ENCODE results near the gene NRXN2.
"Not testable (repeated sequence)": the region's sequence is repeated elsewhere in the genome, so short reads cannot be mapped to it uniquely, and the experiment has no call there.

The NRXN2 gene

DNA sequence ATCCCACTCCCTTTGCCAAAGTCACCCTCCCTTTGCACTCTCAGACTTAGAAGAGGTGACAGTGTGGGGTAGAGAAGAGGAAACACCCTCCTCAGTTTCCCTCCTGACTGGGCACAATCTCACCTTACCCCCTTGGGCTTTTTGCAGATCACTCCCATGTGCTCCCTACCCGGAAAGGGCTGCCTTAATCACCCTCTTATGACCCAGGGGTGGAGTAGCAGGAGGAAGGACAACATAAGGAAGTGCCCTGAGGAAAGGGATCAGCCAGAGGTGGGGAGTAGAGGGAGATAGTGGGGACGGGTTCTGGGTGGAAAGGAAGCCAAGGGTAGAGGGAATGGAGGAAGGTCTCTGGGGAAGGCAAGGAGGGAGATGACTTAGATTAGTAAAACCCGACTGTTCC, 52.0 kb downstream of the NRXN2 start:
- no peaks in the 10 kb centered on the region for H3K36me3 ChIP-seq (ENCODE audit: control insufficient read depth, insufficient read depth, low read length)
- H4K5ac ChIP-seq (ENCODE audit: low read length), result no peak overlapping the region
- H2BK15ac ChIP-seq (replicated peaks; ENCODE audit: low read depth), result no peak overlapping the region
- no peak overlapping the region for H2BK5ac ChIP-seq (ENCODE audit: low read length)
- H2BK120ac ChIP-seq (ENCODE audit: low read depth, low read length), result no peak overlapping the region
- H3K4me3 ChIP-seq (ENCODE audit: low read length), result no peak overlapping the region
- H3K4me2 ChIP-seq (ENCODE audit: low read length), result no peak overlapping the region
- no peak overlapping the region for H3K23ac ChIP-seq (ENCODE audit: low read length)
- WGBS (ENCODE audit: extremely low coverage, insufficient coverage, low lambda C conversion rate), result no CpG with 5 or more reads among the region's 3 CpGs
- no peak overlapping the region for H3K56ac ChIP-seq (ENCODE audit: low read length)
- no peaks in the 10 kb centered on the region for H3K27me3 ChIP-seq (ENCODE audit: insufficient read depth, low read length, poor library complexity)
- H3K79me2 ChIP-seq (ENCODE audit: control insufficient read depth, insufficient read depth, low read length), result no peaks in the 10 kb centered on the region
- H3K18ac ChIP-seq (ENCODE audit: low read length), result no peak overlapping the region
- H3K4me1 ChIP-seq (ENCODE audit: control insufficient read depth, low read depth, low read length), result no peaks in the 10 kb centered on the region
- H3K9ac ChIP-seq (ENCODE audit: low read length), result no peak overlapping the region
- H3K27ac ChIP-seq (ENCODE audit: low read depth, low read length), result no peak overlapping the region
- no peaks in the 10 kb centered on the region for H3K79me1 ChIP-seq (ENCODE audit: low read length)
- H3K4ac ChIP-seq (ENCODE audit: low read depth, low read length), result no peak overlapping the region
- no peak overlapping the region for H2AK5ac ChIP-seq (ENCODE audit: low read length)
- no peak for DNase-seq
- no peak overlapping the region for H4K8ac ChIP-seq (ENCODE audit: low read depth, low read length)

DNA sequence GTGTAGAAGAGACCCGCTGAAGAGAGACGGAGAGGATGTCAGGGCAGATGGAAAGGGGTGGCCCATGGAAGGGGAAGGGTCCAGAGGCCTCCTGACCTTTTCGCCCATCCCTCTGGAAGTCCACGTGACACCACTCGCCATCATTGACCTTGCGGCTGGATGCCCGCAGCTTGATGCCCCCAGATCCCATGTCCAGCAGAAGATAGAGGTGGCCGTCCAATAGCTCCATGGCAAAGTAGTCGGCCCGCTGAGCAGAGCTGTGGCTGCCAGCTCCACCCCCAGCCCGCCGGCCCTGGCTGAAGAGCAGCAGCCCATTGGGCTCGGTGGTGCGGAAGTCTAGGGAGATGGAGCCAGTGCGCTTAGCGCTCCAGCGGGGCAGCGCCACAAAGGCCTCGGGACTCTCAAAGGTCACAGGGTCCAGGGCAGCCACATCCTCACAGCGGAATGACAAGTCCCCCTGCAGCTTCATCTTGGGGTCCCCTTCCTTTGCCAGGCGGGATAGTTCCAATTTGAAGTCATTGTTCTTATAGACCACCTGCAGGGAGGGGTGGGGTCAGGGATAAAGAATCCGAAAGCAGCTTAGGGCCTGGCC, 55.7 kb downstream of the NRXN2 start:
- no peak overlapping the region for H3K56ac ChIP-seq (ENCODE audit: low read length)
- no peak overlapping the region for H2BK120ac ChIP-seq (ENCODE audit: low read depth, low read length)
- no peak overlapping the region for H2BK5ac ChIP-seq (ENCODE audit: low read length)
- DNase-seq, result no peak
- no peak overlapping the region for H3K23ac ChIP-seq (ENCODE audit: low read length)
- H3K79me1 ChIP-seq (ENCODE audit: low read length), result no peaks in the 10 kb centered on the region
- no peak overlapping the region for H4K8ac ChIP-seq (ENCODE audit: low read depth, low read length)
- H3K27ac ChIP-seq (ENCODE audit: low read depth, low read length), result no peak overlapping the region
- no peaks in the 10 kb centered on the region for H3K79me2 ChIP-seq (ENCODE audit: control insufficient read depth, insufficient read depth, low read length)
- H3K4me3 ChIP-seq (ENCODE audit: low read length), result no peak overlapping the region
- no peak overlapping the region for H3K4me2 ChIP-seq (ENCODE audit: low read length)
- no peak overlapping the region for H3K18ac ChIP-seq (ENCODE audit: low read length)
- no peak overlapping the region for H4K5ac ChIP-seq (ENCODE audit: low read length)
- no peak overlapping the region for H3K4ac ChIP-seq (ENCODE audit: low read depth, low read length)
- no peaks in the 10 kb centered on the region for H3K4me1 ChIP-seq (ENCODE audit: control insufficient read depth, low read depth, low read length)
- no peaks in the 10 kb centered on the region for H3K36me3 ChIP-seq (ENCODE audit: control insufficient read depth, insufficient read depth, low read length)
- no CpG with 5 or more reads among the region's 22 CpGs for WGBS (ENCODE audit: extremely low coverage, insufficient coverage, low lambda C conversion rate)
- H2AK5ac ChIP-seq (ENCODE audit: low read length), result no peak overlapping the region
- no peaks in the 10 kb centered on the region for H3K27me3 ChIP-seq (ENCODE audit: insufficient read depth, low read length, poor library complexity)
- H2BK15ac ChIP-seq (replicated peaks; ENCODE audit: low read depth), result no peak overlapping the region
- H3K9ac ChIP-seq (ENCODE audit: low read length), result no peak overlapping the region

DNA sequence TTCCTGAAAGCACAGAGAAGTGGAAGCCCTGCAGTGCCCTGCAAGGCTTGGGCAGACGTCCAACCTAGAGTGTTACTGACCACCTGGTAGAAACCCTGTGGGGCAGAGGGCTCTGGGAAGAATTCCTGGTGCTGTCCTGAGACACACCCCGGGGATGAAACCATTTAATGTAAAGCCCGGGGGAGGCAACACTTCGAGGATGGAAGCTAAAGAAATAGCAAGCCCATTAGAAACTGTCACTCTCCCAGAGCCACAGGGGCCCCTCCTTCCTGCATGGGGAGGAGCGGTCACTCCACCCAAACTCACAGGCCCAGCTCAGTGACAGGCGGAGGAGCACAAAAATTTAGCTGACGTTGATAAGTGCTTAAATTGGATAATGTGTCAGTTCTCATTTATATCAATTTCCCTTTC, 57.6 kb downstream of the NRXN2 start:
- H3K79me2 ChIP-seq (ENCODE audit: control insufficient read depth, insufficient read depth, low read length), result no peaks in the 10 kb centered on the region
- no peak overlapping the region for H3K4me2 ChIP-seq (ENCODE audit: low read length)
- no peak overlapping the region for H3K18ac ChIP-seq (ENCODE audit: low read length)
- H2BK120ac ChIP-seq (ENCODE audit: low read depth, low read length), result no peak overlapping the region
- no peak overlapping the region for H3K4me3 ChIP-seq (ENCODE audit: low read length)
- H3K4ac ChIP-seq (ENCODE audit: low read depth, low read length), result no peak overlapping the region
- no CpG with 5 or more reads among the region's 7 CpGs for WGBS (ENCODE audit: extremely low coverage, insufficient coverage, low lambda C conversion rate)
- H2AK5ac ChIP-seq (ENCODE audit: low read length), result no peak overlapping the region
- H3K4me1 ChIP-seq (ENCODE audit: control insufficient read depth, low read depth, low read length), result no peaks in the 10 kb centered on the region
- H3K9ac ChIP-seq (ENCODE audit: low read length), result no peak overlapping the region
- H2BK15ac ChIP-seq (replicated peaks; ENCODE audit: low read depth), result no peak overlapping the region
- no peak overlapping the region for H4K8ac ChIP-seq (ENCODE audit: low read depth, low read length)
- DNase-seq, result peak; percentile 28
- H3K27ac ChIP-seq (ENCODE audit: low read depth, low read length), result no peak overlapping the region
- H3K79me1 ChIP-seq (ENCODE audit: low read length), result no peaks in the 10 kb centered on the region
- no peak overlapping the region for H4K5ac ChIP-seq (ENCODE audit: low read length)
- no peaks in the 10 kb centered on the region for H3K27me3 ChIP-seq (ENCODE audit: insufficient read depth, low read length, poor library complexity)
- no peak overlapping the region for H2BK5ac ChIP-seq (ENCODE audit: low read length)
- no peak overlapping the region for H3K23ac ChIP-seq (ENCODE audit: low read length)
- H3K36me3 ChIP-seq (ENCODE audit: control insufficient read depth, insufficient read depth, low read length), result no peaks in the 10 kb centered on the region
- H3K56ac ChIP-seq (ENCODE audit: low read length), result no peak overlapping the region

DNA sequence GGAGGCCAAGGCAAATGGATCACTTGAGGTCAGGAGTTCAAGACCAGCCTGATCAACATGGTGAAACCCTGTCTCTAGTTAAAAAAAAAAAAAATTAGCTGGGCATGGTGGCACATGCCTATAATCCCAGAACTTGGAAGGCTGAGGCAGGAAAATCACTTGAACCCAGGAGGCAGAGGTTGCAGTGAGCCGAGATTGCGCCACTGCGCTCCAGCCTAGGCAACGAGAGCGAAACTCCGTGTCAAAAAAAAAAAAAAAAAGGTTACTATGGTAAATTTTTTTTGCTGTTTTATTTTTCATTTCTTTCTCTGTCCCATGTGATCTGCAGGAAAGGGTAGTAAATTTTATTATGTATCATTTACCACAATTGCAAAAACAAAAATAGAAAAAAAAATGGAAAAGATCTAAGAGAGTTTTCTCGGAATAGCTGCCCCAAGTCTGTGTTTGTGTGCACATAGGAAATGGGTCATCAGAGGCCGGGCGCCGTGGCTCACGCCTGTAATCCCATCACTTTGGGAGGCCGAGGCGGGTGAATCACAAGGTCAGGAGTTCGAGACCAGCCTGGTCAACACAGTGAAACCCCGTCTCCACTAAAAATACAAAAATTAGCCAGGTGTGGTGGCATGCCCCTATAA, 58.6 kb downstream of the NRXN2 start:
- not testable (repeated sequence) for H4K5ac ChIP-seq (ENCODE audit: low read length); H3K9ac ChIP-seq (ENCODE audit: low read length); H2BK120ac ChIP-seq (ENCODE audit: low read depth, low read length); H3K4me3 ChIP-seq (ENCODE audit: low read length); H3K27ac ChIP-seq (ENCODE audit: low read depth, low read length); H2AK5ac ChIP-seq (ENCODE audit: low read length); H3K56ac ChIP-seq (ENCODE audit: low read length); H3K18ac ChIP-seq (ENCODE audit: low read length); H3K4ac ChIP-seq (ENCODE audit: low read depth, low read length); H2BK15ac ChIP-seq (replicated peaks; ENCODE audit: low read depth); H3K23ac ChIP-seq (ENCODE audit: low read length); H3K4me1 ChIP-seq (ENCODE audit: control insufficient read depth, low read depth, low read length); H3K27me3 ChIP-seq (ENCODE audit: insufficient read depth, low read length, poor library complexity); H3K4me2 ChIP-seq (ENCODE audit: low read length); H3K79me2 ChIP-seq (ENCODE audit: control insufficient read depth, insufficient read depth, low read length); H3K79me1 ChIP-seq (ENCODE audit: low read length); H3K36me3 ChIP-seq (ENCODE audit: control insufficient read depth, insufficient read depth, low read length); H4K8ac ChIP-seq (ENCODE audit: low read depth, low read length); H2BK5ac ChIP-seq (ENCODE audit: low read length); DNase-seq
- WGBS (ENCODE audit: extremely low coverage, insufficient coverage, low lambda C conversion rate), result no CpG with 5 or more reads among the region's 15 CpGs

DNA sequence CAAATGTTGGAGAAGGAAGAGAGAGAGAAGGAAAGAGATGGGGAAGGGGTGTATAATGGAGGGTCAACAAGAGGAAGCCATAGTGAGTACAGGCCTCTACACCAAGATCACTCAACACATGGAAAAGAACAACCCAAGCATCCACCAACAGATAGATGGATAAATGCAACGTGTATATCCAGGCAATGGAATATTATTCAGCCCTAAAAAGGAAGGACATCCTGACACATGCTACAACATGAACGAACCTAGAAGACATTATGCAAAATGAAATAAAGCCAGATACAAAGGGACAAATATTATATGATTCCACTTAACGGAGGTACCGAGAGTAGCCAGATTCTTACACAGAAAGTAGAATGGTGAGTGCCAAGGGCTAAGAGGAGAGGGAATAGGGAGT, 59.3 kb downstream of the NRXN2 start:
- Histone ChIP-seq H3K4me1 (ENCODE audit: control insufficient read depth, low read depth, low read length) (no peaks in the 10 kb centered on the region), H3K27ac (ENCODE audit: low read depth, low read length) (no peak overlapping the region), H3K79me1 (ENCODE audit: low read length) (no peaks in the 10 kb centered on the region), H3K27me3 (ENCODE audit: insufficient read depth, low read length, poor library complexity) (no peaks in the 10 kb centered on the region), H2BK5ac (ENCODE audit: low read length) (no peak overlapping the region), H2BK15ac (replicated peaks; ENCODE audit: low read depth) (no peak overlapping the region), H3K4me3 (ENCODE audit: low read length) (no peak overlapping the region), H2BK120ac (ENCODE audit: low read depth, low read length) (no peak overlapping the region), H4K5ac (ENCODE audit: low read length) (no peak overlapping the region), H3K56ac (ENCODE audit: low read length) (no peak overlapping the region), H3K79me2 (ENCODE audit: control insufficient read depth, insufficient read depth, low read length) (no peaks in the 10 kb centered on the region), H3K18ac (ENCODE audit: low read length) (no peak overlapping the region), H4K8ac (ENCODE audit: low read depth, low read length) (no peak overlapping the region), H3K36me3 (ENCODE audit: control insufficient read depth, insufficient read depth, low read length) (no peaks in the 10 kb centered on the region), H2AK5ac (ENCODE audit: low read length) (no peak overlapping the region), H3K4ac (ENCODE audit: low read depth, low read length) (no peak overlapping the region), H3K23ac (ENCODE audit: low read length) (no peak overlapping the region), H3K4me2 (ENCODE audit: low read length) (no peak overlapping the region), H3K9ac (ENCODE audit: low read length) (no peak overlapping the region)
- no CpG with 5 or more reads among the region's 4 CpGs for WGBS (ENCODE audit: extremely low coverage, insufficient coverage, low lambda C conversion rate)
- DNase-seq, result no peak

DNA sequence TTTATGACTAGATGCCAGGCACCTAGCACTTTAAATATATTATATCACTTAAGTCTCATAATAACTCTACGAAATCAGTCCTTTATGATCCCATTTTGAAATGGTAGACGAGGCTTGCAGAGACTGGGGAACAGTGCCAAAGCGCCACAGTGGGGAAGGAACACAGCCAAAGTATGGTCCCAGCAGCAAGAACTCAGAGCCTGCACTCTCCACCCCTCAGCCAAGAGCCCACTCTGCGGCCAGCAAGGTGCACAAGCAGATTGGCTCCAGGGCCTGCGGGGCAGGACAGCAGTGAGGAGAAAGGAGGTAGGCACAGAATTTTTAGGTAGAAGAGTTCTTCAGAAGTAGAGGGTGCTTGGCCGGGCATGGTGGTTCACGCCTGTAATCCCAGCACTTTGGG, 61.4 kb downstream of the NRXN2 start:
- DNase-seq, result no peak
- H4K5ac ChIP-seq (ENCODE audit: low read length), result no peak overlapping the region
- H3K4ac ChIP-seq (ENCODE audit: low read depth, low read length), result no peak overlapping the region
- no peak overlapping the region for H4K8ac ChIP-seq (ENCODE audit: low read depth, low read length)
- no CpG with 5 or more reads among the region's 7 CpGs for WGBS (ENCODE audit: extremely low coverage, insufficient coverage, low lambda C conversion rate)
- H3K4me2 ChIP-seq (ENCODE audit: low read length), result no peak overlapping the region
- H3K79me1 ChIP-seq (ENCODE audit: low read length), result no peaks in the 10 kb centered on the region
- H3K27me3 ChIP-seq (ENCODE audit: insufficient read depth, low read length, poor library complexity), result no peaks in the 10 kb centered on the region
- no peak overlapping the region for H3K18ac ChIP-seq (ENCODE audit: low read length)
- no peak overlapping the region for H2AK5ac ChIP-seq (ENCODE audit: low read length)
- H2BK5ac ChIP-seq (ENCODE audit: low read length), result no peak overlapping the region
- H3K9ac ChIP-seq (ENCODE audit: low read length), result no peak overlapping the region
- H3K56ac ChIP-seq (ENCODE audit: low read length), result no peak overlapping the region
- no peaks in the 10 kb centered on the region for H3K4me1 ChIP-seq (ENCODE audit: control insufficient read depth, low read depth, low read length)
- no peaks in the 10 kb centered on the region for H3K36me3 ChIP-seq (ENCODE audit: control insufficient read depth, insufficient read depth, low read length)
- H3K27ac ChIP-seq (ENCODE audit: low read depth, low read length), result no peak overlapping the region
- H3K23ac ChIP-seq (ENCODE audit: low read length), result no peak overlapping the region
- no peak overlapping the region for H2BK120ac ChIP-seq (ENCODE audit: low read depth, low read length)
- no peak overlapping the region for H2BK15ac ChIP-seq (replicated peaks; ENCODE audit: low read depth)
- no peak overlapping the region for H3K4me3 ChIP-seq (ENCODE audit: low read length)
- H3K79me2 ChIP-seq (ENCODE audit: control insufficient read depth, insufficient read depth, low read length), result no peaks in the 10 kb centered on the region

Data from mesendoderm (in vitro differentiated cells).